ENCODE data around the gene MCMBP.
"Not testable (repeated sequence)": the region's sequence is repeated elsewhere in the genome, so short reads cannot be mapped to it uniquely, and the experiment has no call there.

MCMBP gene, protein sequence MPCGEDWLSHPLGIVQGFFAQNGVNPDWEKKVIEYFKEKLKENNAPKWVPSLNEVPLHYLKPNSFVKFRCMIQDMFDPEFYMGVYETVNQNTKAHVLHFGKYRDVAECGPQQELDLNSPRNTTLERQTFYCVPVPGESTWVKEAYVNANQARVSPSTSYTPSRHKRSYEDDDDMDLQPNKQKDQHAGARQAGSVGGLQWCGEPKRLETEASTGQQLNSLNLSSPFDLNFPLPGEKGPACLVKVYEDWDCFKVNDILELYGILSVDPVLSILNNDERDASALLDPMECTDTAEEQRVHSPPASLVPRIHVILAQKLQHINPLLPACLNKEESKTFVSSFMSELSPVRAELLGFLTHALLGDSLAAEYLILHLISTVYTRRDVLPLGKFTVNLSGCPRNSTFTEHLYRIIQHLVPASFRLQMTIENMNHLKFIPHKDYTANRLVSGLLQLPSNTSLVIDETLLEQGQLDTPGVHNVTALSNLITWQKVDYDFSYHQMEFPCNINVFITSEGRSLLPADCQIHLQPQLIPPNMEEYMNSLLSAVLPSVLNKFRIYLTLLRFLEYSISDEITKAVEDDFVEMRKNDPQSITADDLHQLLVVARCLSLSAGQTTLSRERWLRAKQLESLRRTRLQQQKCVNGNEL

DNA sequence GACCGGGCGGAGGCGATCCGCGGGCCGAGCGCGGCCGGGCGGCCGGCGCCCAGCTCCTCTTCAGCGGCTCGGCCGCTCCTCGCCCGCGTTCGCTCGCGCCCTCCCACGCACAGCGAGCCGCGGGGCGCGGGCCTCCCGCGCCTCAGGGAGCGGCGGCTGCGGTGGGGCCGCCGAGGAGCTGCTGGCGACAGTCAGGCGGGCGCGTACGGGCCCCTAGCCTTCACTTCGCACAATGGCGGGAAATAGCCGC is at the start of gene MCMBP:
Gene MCMBP, minus strand, starts transcription at position 234 of the 250 bp plus-strand sequence. CDS start 259 bp downstream, outside the sequence.
- POLR2A ChIA-PET, result interaction anchor here (0.6 to 2.7 kb wide), 6 partner anchors 8 to 967 kb away, joined by 3 to 18 read pairs (median 4); partner anchors contain the start of genes INPP5F and SEC23IP
- H3K4me3 ChIP-seq (ENCODE audit: low read depth, low read length), result peak within 1 kb of the TSS; percentile 76
- no peak for DNase-seq (ENCODE audit: low read depth, low spot score)
- CTCF ChIA-PET, result interaction anchor here (1.0 to 6.1 kb wide), 10 partner anchors 9 to 206 kb away, joined by 3 to 96 read pairs (median 4); no protein-coding TSS in a partner anchor
- TF ChIP-seq CTCF (IDR thresholded peaks at IDR 0.05; ENCODE audit: insufficient read depth, low read length, missing control alignments), result no peak

DNA sequence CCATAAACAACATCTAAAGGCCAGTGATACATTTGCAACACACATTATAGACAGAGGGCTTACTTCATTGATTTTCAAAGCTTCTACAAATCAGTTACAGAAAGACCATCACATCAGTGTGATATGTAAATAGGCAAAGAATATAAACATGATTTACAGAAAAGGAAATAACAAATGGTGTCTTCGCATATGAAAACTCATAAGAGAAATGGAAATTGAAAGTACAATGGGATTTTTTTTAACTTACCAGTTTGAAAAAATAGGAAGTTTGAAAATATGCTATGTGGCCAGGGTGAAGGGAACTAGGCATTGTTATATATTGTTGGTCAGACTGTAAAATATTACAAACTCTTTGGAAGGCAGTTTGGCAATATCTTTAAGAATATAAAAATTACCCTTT is 47.2 kb upstream of the MCMBP start:
- no peak for TF ChIP-seq CTCF (IDR thresholded peaks at IDR 0.05; ENCODE audit: insufficient read depth, low read length, missing control alignments)
- DNase-seq (ENCODE audit: low read depth, low spot score), result no peak
- CTCF ChIA-PET, result interaction anchor here (1.3 to 5.3 kb wide), 4 partner anchors 9 to 233 kb away, joined by 3 to 34 read pairs (median 4); no protein-coding TSS in a partner anchor
- H3K4me3 ChIP-seq (ENCODE audit: low read depth, low read length), result no peak overlapping the region
- POLR2A ChIA-PET, result no interaction called here

- POLR2A ChIA-PET, result no interaction called here
- CTCF ChIA-PET, result interaction anchor here (0.8 to 5.3 kb wide), 5 partner anchors 9 to 232 kb away, joined by 3 to 34 read pairs (median 3); no protein-coding TSS in a partner anchor
- TF ChIP-seq CTCF (IDR thresholded peaks at IDR 0.05; ENCODE audit: insufficient read depth, low read length, missing control alignments), result no peak
- DNase-seq (ENCODE audit: low read depth, low spot score), result no peak
- no peak overlapping the region for H3K4me3 ChIP-seq (ENCODE audit: low read depth, low read length)
Measured at GRCh38 chr10:119919271-119919670, 46.6 kb upstream of the MCMBP start.

- CTCF ChIA-PET, result interaction anchor here (1.2 to 5.3 kb wide), 2 partner anchors 167 to 231 kb away, joined by 3 to 34 read pairs; no protein-coding TSS in a partner anchor
- POLR2A ChIA-PET, result no interaction called here
- TF ChIP-seq CTCF (IDR thresholded peaks at IDR 0.05; ENCODE audit: insufficient read depth, low read length, missing control alignments), result no peak
- DNase-seq (ENCODE audit: low read depth, low spot score), result no peak
- no peak overlapping the region for H3K4me3 ChIP-seq (ENCODE audit: low read depth, low read length)
Measured at GRCh38 chr10:119917777-119918176, 45.1 kb upstream of the MCMBP start.

GRCh38 chr10:119910689-119911088 is 38.0 kb upstream of the MCMBP start:
- CTCF ChIA-PET, result interaction anchor here (1.1 to 1.7 kb wide), 2 partner anchors 10 to 160 kb away, joined by 3 to 9 read pairs; no protein-coding TSS in a partner anchor
- POLR2A ChIA-PET, result no interaction called here
- TF ChIP-seq CTCF (IDR thresholded peaks at IDR 0.05; ENCODE audit: insufficient read depth, low read length, missing control alignments), result no peak
- DNase-seq (ENCODE audit: low read depth, low spot score), result no peak
- H3K4me3 ChIP-seq (ENCODE audit: low read depth, low read length), result no peak overlapping the region

DNA sequence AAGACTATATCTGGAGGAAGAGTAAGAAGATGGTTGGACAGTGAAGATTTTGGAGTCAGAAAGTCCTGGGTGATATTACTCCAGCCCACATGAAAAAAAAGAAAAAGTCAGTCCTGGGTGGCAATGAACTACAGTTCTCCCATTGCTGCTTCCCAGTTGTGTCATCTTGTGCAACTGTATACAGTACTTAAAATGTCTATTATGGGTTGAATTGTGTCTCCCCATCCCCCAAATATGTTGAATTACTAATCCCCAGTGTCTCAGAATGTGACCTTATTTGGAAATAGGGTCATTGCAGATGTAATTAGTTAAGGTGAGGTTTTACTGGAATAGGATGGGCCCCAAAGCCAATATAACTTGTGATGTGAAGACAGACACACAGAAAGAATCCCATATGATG is 35.5 kb upstream of the MCMBP start:
- ChIA-PET POLR2A (no interaction called here), CTCF (no interaction called here)
- TF ChIP-seq CTCF (IDR thresholded peaks at IDR 0.05; ENCODE audit: insufficient read depth, low read length, missing control alignments), result no peak
- H3K4me3 ChIP-seq (ENCODE audit: low read depth, low read length), result no peak overlapping the region
- no peak for DNase-seq (ENCODE audit: low read depth, low spot score)

DNA sequence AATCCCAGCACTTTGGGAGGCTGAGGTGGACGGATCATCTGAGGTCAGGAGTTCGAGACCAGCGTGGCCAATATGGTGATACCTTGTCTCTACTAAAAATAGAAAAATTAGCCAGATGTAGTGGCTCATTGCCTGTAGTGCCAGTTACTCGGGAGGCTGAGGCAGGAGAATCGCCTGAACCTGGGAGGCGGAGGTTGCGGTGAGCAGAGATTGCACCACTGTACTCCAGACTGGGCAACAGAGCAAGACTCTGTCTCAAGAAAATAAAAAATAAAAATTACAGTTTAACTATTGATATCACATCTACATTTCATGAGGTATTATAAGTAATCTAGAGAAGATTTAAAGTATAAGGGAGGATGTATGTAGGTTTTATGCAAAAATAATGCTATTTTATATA is 35.1 kb upstream of the MCMBP start:
- DNase-seq (ENCODE audit: low read depth, low spot score); POLR2A ChIA-PET; H3K4me3 ChIP-seq (ENCODE audit: low read depth, low read length); CTCF ChIA-PET: not testable (repeated sequence)
